Measurements from ENCODE around the gene VPS39. TPM values are rescaled to one million over a fixed set of nuclear protein-coding genes. Genes with fewer than 3 reads are reported as not detected.

The VPS39 gene
- total RNA-seq, 6 experiments from 2014 or later: 16.6 to 32.7 (median 23.2) TPM

DNA sequence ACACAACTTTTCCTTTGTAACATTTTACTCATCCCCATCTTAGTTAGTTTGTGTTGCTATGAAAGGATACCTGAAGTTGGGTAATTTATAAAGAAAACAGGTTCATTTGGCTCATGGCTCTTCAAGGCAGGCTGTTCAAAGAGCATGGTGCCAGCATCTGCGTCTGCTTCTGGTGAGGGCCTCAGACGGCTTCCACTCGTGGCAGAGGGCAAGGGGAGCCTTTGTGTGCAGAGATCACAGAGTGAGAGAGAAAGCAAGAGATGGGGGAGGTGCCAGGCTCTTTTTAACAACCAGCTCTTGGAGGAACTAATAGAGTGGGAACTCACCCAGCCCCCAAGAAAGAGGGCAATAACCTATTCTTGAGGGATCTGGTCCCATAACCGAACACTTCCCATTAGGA is 74.7 kb downstream of the VPS39 start:
- Histone ChIP-seq H3K4me3 (no peak overlapping the region), H3K4me1 (no peaks in the 10 kb centered on the region), H3K9me3 (no peaks in the 10 kb centered on the region), H3K36me3 (no peaks in the 10 kb centered on the region), H3K27ac (no peak overlapping the region), H3K27me3 (no peaks in the 10 kb centered on the region)
- no peak for ATAC-seq
- TF ChIP-seq, protein P1, sequence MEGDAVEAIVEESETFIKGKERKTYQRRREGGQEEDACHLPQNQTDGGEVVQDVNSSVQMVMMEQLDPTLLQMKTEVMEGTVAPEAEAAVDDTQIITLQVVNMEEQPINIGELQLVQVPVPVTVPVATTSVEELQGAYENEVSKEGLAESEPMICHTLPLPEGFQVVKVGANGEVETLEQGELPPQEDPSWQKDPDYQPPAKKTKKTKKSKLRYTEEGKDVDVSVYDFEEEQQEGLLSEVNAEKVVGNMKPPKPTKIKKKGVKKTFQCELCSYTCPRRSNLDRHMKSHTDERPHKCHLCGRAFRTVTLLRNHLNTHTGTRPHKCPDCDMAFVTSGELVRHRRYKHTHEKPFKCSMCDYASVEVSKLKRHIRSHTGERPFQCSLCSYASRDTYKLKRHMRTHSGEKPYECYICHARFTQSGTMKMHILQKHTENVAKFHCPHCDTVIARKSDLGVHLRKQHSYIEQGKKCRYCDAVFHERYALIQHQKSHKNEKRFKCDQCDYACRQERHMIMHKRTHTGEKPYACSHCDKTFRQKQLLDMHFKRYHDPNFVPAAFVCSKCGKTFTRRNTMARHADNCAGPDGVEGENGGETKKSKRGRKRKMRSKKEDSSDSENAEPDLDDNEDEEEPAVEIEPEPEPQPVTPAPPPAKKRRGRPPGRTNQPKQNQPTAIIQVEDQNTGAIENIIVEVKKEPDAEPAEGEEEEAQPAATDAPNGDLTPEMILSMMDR (IDR thresholded peaks at IDR 0.05): no peak
- no peak for TF ChIP-seq POLR2A (IDR thresholded peaks at IDR 0.05)
- 96% methylated on average over 3 of the region's 4 CpGs for WGBS (ENCODE audit: insufficient coverage, low coverage, low lambda C conversion rate, missing lambda C conversion rate)
- intact Hi-C loops (cut with DNase I): no loop called here
- no peak for DNase-seq

DNA sequence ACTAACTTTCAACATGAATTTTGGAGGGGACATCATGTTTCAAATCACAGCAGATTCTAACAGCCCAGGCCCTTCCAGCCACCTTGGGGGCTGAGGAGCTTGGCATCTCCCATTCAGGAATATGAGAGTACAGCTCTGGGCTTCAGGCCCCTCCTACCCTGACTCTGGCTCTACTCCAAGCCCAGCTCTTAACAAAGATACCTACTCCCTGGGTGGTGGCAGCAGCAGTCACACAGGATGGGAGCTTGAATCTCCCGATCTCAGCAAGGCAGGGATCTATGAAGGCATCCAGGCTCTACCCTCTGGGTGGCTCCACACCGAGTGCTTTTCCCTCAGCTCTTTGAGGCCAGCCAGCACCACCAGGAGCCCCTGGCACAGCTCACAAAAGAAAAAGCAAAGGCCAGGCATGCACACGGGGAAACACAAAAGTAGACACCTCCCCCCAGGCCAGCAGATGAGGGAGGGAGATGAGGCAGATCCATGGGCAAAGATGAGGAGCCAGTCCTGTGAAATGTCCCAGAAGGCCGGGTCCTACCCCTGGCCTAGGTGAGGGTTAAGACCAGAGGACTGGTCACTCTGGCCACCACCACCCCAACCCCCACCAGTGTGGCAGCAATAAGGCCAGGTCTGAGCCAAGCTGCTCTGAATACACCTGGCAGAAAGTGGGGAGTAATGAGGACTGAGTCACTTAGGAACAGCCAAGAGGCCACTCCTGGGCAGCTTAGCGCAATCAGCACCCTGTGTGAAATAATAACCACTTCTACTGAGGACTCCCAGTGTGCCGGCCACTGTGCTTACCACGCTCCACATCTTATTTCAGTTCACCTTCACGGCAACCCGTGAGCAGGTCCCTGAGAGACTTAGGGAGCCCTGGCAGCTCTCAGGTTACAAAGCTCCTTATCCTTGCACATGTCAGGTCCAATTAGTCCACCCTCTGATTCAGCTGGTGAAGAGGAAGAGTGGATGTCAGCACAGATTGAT is 76.0 kb downstream of the VPS39 start:
- no peak overlapping the region for H3K27ac ChIP-seq
- no peaks in the 10 kb centered on the region for H3K27me3 ChIP-seq
- TF ChIP-seq, protein P1 (IDR thresholded peaks at IDR 0.05): no peak
- TF ChIP-seq POLR2A (IDR thresholded peaks at IDR 0.05): no peak
- H3K9me3 ChIP-seq: no peaks in the 10 kb centered on the region
- no peaks in the 10 kb centered on the region for H3K36me3 ChIP-seq
- no peak for DNase-seq
- no peaks in the 10 kb centered on the region for H3K4me1 ChIP-seq
- no peak overlapping the region for H3K4me3 ChIP-seq
- ATAC-seq: no peak
- intact Hi-C loops (cut with DNase I): no loop called here
- 66% methylated on average over 3 of the region's 9 CpGs for WGBS (ENCODE audit: insufficient coverage, low coverage, low lambda C conversion rate, missing lambda C conversion rate)

GRCh38 chr15:42131006-42131405 is 77.1 kb downstream of the VPS39 start:
- Histone ChIP-seq H3K9me3 (no peaks in the 10 kb centered on the region), H3K4me1 (no peaks in the 10 kb centered on the region), H3K4me3 (no peak overlapping the region), H3K27me3 (no peaks in the 10 kb centered on the region), H3K27ac (no peak overlapping the region), H3K36me3 (no peaks in the 10 kb centered on the region)
- TF ChIP-seq, protein P1 (IDR thresholded peaks at IDR 0.05): no peak
- intact Hi-C loops (cut with DNase I): no loop called here
- DNase-seq (no peak), ATAC-seq (no peak)
- WGBS (ENCODE audit: insufficient coverage, low coverage, low lambda C conversion rate, missing lambda C conversion rate): 89% methylated on average over 1 of the region's 1 CpG

DNA sequence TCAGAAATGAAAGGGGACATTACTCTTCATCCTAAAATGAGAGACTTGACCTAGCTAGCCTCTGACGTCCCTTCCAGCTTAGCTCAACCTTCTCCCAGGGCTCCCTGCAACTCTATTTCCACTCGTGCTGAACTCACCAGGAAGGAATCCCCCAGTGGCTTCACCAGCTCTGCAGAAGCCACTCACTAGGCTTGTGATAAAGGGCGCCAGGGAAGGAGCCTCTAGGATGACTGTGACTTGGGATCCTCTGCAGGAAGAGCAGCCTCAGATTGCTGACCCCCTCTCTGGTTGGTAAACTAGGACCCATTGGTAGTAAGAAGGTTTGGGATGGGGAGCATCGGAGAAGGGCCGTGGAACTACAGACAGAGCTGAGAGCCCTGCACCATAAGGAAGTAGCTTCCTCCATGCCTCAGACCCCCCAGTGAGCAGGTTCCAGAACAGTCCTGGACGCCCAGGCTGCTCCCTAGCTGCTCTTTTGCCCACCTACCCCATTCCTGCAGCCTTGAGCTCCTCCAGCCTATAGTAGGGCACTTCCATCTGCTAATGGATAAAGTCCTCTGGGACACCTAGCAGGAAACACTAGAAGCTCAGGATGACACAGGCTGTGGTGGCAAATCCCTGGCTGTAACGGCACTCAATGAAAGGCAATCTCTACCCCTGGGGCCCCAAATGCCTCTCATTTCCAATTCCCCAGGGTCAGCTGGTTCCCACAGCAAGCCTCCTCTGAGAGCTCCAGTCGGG is 77.7 kb downstream of the VPS39 start:
- TF ChIP-seq POLR2A (IDR thresholded peaks at IDR 0.05): no peak
- TF ChIP-seq, protein P1 (IDR thresholded peaks at IDR 0.05): no peak
- Histone ChIP-seq H3K27ac (no peak overlapping the region), H3K4me3 (no peak overlapping the region), H3K36me3 (no peaks in the 10 kb centered on the region), H3K4me1 (no peaks in the 10 kb centered on the region), H3K27me3 (no peaks in the 10 kb centered on the region), H3K9me3 (no peaks in the 10 kb centered on the region)
- no peak for ATAC-seq
- 44% methylated on average over 4 of the region's 8 CpGs for WGBS (ENCODE audit: insufficient coverage, low coverage, low lambda C conversion rate, missing lambda C conversion rate)
- DNase-seq: no peak
- intact Hi-C loops (cut with DNase I): no loop called here
